Neural progenitor cell (in vitro differentiated cells): ENCODE measurements around the gene PDZRN4.

Experiments
- EZH2phosphoT487 ChIP-seq: fragments of 200-600 bp; sonication (generic); IDR thresholded peaks from 2 replicates; pipeline ENCODE4 v1.6.1; 2017; ENCODE audit warnings: antibody characterized with exemption
- TF ChIP-seq, protein P1 (sequence below): fragments of 200-600 bp; sonication (generic); IDR thresholded peaks from 2 replicates; pipeline ENCODE4 v1.5.1; 2017; ENCODE audit warnings: antibody characterized with exemption, mild to moderate bottlenecking

DNA sequence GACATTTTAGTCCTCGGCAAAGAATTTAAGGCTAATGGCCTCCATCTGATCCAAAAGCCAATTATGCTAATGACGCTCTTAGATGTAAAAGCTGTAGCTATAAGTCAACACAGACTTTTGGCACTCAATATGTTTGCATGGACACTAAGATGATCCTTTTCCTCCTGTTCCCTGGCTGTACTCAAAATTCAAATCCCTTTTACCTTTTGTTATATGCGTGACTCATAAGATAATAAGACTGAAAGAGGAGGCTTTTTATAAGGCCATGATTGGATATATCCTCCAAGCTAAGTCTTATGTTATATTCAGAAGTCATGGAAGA is 89.8 kb downstream of the PDZRN4 start:
- TF ChIP-seq, protein P1, sequence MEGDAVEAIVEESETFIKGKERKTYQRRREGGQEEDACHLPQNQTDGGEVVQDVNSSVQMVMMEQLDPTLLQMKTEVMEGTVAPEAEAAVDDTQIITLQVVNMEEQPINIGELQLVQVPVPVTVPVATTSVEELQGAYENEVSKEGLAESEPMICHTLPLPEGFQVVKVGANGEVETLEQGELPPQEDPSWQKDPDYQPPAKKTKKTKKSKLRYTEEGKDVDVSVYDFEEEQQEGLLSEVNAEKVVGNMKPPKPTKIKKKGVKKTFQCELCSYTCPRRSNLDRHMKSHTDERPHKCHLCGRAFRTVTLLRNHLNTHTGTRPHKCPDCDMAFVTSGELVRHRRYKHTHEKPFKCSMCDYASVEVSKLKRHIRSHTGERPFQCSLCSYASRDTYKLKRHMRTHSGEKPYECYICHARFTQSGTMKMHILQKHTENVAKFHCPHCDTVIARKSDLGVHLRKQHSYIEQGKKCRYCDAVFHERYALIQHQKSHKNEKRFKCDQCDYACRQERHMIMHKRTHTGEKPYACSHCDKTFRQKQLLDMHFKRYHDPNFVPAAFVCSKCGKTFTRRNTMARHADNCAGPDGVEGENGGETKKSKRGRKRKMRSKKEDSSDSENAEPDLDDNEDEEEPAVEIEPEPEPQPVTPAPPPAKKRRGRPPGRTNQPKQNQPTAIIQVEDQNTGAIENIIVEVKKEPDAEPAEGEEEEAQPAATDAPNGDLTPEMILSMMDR, result no peak
- TF ChIP-seq EZH2phosphoT487, result no peak
